Activated CD4-positive, alpha-beta T cell treated with anti-CD3 and anti-CD28 coated beads, Interleukin-2, amount 10 ng/mL, durations not matched to agents 7 days and 5 days (primary cell): ENCODE data around the gene TMEM132C. TPM values are rescaled to one million over a fixed set of nuclear protein-coding genes. Genes with fewer than 3 reads are reported as not detected.
"Not testable (repeated sequence)": the region's sequence is repeated elsewhere in the genome, so short reads cannot be mapped to it uniquely, and the experiment has no call there.

Source experiments
- CTCF ChIA-PET: fragments of 350-600 bp; sonication (Branson Sonifier 250); formaldehyde crosslinking; loops from one replicate; lab custom pipeline; 2021; ENCODE audit warnings: antibody characterized with exemption; lab: Charles Lee
- POLR2A ChIA-PET: fragments of 350-600 bp; sonication (Branson Sonifier 250); formaldehyde crosslinking; loops from one replicate; lab custom pipeline; 2021; ENCODE audit warnings: antibody characterized with exemption; lab: Charles Lee
- DNase-seq: peaks from one replicate; pipeline ENCODE4 v3.0.0-alpha.2; 2020
- H3K27ac Mint-ChIP-seq: one replicate; pipeline ENCODE4 v1.8.0; 2021; ENCODE audit warnings: mild to moderate bottlenecking, moderate library complexity, mixed read lengths
- H3K27me3 Mint-ChIP-seq: one replicate; pipeline ENCODE4 v1.8.0; 2021; ENCODE audit warnings: mixed read lengths
- H3K36me3 Mint-ChIP-seq: one replicate; pipeline ENCODE4 v1.8.0; 2021; ENCODE audit warnings: low read depth, mixed read lengths
- H3K4me1 Mint-ChIP-seq: one replicate; pipeline ENCODE4 v1.8.0; 2021; ENCODE audit warnings: mixed read lengths
- H3K4me3 Mint-ChIP-seq: one replicate; pipeline ENCODE4 v1.8.0; 2021; ENCODE audit warnings: mild to moderate bottlenecking, moderate library complexity, mixed read lengths
- H3K9me3 Mint-ChIP-seq: one replicate; pipeline ENCODE4 v1.8.0; 2021; ENCODE audit warnings: mixed read lengths
- total RNA-seq, 2 experiments: library from RNA; stranded (reverse); gene quantifications; one replicate each; pipeline ENCODE4 v1.2.3, GENCODE V29; 2021

TMEM132C gene
- not detected for total RNA-seq

DNA sequence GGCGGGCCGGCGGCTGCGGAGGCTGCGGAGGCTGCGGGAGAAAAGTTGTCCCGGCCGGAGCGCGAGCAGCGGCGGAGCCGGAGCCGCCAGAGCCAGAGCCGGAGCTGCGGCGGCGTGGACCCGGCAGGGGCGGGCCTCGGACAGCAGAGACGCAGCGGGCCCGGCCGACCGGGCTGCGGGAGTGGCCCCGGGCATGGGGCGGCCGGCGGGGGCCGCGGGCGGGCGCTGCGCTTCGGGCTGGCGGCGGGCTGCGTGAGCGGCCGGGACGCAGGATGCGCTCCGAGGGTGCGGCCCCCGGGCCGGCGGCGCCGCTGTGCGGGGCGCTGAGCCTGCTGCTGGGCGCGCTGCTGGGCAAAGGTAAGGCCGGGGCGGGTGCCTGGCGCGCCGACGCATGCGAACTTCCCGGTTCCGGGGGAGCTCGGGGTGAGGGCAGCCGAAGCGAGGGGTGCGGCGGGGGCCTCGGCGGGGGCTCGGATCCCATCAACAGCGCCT is at the start of gene TMEM132C:
TMEM132C (plus strand) TSS at position 40 of the 492 bp plus-strand sequence; CDS start at position 273, 233 bp downstream.
- H3K27ac Mint-ChIP-seq, result no peak within 1 kb of the TSS
- ChIA-PET POLR2A (no interaction called here), CTCF (no interaction called here)
- H3K9me3 Mint-ChIP-seq, result peaks cover 2% of the 10 kb centered on the region
- no peak for DNase-seq
- H3K4me3 Mint-ChIP-seq, result no peak within 1 kb of the TSS
- no peaks in the 10 kb centered on the region for H3K4me1 Mint-ChIP-seq
- no peaks in the 10 kb centered on the region for H3K36me3 Mint-ChIP-seq
- peaks cover 35% of the 10 kb centered on the region for H3K27me3 Mint-ChIP-seq

DNA sequence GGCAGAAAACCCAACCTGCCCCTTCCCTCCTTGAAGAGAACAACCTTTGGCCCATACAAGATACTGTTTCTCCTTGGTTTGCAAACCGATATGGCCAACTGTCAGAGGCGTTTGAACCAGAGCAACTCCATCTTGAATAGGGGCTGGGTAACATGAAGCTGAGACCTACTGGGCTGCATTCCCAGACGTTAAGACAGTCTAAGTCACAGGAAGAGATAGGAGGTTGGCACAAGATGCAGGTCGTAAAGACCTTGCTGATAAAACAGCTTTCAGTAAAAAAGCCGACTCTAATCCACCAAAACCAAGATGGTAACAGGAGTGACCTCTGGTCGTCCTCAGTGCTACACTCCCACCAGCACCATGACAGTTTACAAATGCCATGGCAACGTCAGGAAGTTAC is 42.7 kb upstream of the TMEM132C start:
- no peak overlapping the region for H3K4me3 Mint-ChIP-seq
- no peaks in the 10 kb centered on the region for H3K36me3 Mint-ChIP-seq
- H3K9me3 Mint-ChIP-seq, result peaks cover 6% of the 10 kb centered on the region
- no peak overlapping the region for H3K27ac Mint-ChIP-seq
- CTCF ChIA-PET, result no interaction called here
- H3K4me1 Mint-ChIP-seq, result no peaks in the 10 kb centered on the region
- no peaks in the 10 kb centered on the region for H3K27me3 Mint-ChIP-seq
- DNase-seq, result no peak
- POLR2A ChIA-PET, result no interaction called here

- ChIA-PET POLR2A (no interaction called here), CTCF (no interaction called here)
- no peak overlapping the region for H3K27ac Mint-ChIP-seq
- no peak for DNase-seq
- H3K9me3 Mint-ChIP-seq, result peaks cover 6% of the 10 kb centered on the region
- no peaks in the 10 kb centered on the region for H3K4me1 Mint-ChIP-seq
- H3K27me3 Mint-ChIP-seq, result no peaks in the 10 kb centered on the region
- no peaks in the 10 kb centered on the region for H3K36me3 Mint-ChIP-seq
- no peak overlapping the region for H3K4me3 Mint-ChIP-seq
These were observed 38.4 kb upstream of the TMEM132C start for GRCh38 chr12:128228581-128228980.

DNA sequence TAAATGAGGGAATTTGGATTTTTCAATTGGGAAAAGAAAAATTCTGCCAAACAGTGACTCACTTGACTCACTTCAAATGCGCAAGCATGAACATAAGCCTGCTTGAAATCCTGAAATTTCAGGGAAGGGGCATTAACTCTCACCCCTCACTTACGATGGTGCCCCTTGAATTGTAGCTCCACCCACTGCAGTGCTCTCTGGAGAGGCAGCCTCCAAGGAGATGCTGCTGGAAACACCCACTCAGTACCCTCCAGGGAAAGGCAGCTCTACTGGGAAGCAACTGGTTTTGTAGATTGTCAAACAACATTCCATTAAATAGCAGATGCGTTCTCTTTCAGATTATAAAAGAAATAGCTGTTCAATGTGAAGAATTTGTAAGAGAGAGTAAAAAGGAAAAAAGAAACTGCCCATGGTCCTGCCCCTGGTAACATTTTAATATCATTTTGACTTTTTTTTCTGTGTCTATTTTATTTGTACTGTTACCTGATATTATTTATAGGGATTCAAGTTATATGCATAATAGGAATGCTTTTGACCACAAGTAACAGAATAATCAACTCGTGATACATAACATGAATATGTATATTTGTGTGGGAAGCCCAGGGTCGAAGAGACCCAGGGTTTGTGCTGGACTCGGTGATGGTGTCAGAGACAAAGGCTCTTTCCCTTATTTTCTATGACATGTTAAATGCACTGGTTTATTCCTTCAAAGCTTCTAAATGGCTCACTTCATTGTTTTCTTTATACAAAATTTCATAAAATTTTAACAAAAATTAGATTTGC is 31.1 kb upstream of the TMEM132C start:
- no peaks in the 10 kb centered on the region for H3K36me3 Mint-ChIP-seq
- H3K4me1 Mint-ChIP-seq, result no peaks in the 10 kb centered on the region
- no peak for DNase-seq
- H3K27ac Mint-ChIP-seq, result no peak overlapping the region
- no peaks in the 10 kb centered on the region for H3K27me3 Mint-ChIP-seq
- POLR2A ChIA-PET, result no interaction called here
- no peak overlapping the region for H3K4me3 Mint-ChIP-seq
- peaks cover 7% of the 10 kb centered on the region for H3K9me3 Mint-ChIP-seq
- CTCF ChIA-PET, result no interaction called here

DNA sequence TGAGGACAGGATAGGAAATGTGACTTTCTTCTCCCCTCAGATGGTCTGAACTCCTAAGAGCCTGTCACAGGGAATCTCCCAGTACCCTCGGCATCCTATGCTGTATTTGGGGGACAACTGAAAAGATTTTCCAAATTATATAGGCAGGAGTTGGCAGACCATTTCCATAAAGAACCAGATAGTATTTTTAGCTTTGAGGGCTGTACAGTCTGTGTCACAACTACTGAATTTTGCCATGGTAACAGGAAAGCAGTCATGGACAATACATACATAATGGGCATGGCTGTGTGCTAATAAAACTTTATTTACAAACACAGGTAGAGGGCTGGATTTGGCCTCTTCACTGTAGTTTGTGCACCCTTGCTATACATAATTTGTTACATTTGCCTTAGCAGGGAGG is 30.4 kb upstream of the TMEM132C start:
- ChIA-PET CTCF (no interaction called here), POLR2A (no interaction called here)
- H3K36me3 Mint-ChIP-seq, result no peaks in the 10 kb centered on the region
- no peak overlapping the region for H3K27ac Mint-ChIP-seq
- no peaks in the 10 kb centered on the region for H3K4me1 Mint-ChIP-seq
- no peaks in the 10 kb centered on the region for H3K27me3 Mint-ChIP-seq
- no peak for DNase-seq
- peaks cover 5% of the 10 kb centered on the region for H3K9me3 Mint-ChIP-seq
- no peak overlapping the region for H3K4me3 Mint-ChIP-seq

- ChIA-PET CTCF (no interaction called here), POLR2A (interaction anchor here (0.6 kb wide), 1 partner anchor 21 kb away, joined by 3 read pairs; no protein-coding TSS in a partner anchor)
- Mint-ChIP-seq H3K4me3 (no peak overlapping the region), H3K36me3 (no peaks in the 10 kb centered on the region), H3K9me3 (peaks cover 5% of the 10 kb centered on the region), H3K4me1 (no peaks in the 10 kb centered on the region), H3K27ac (no peak overlapping the region), H3K27me3 (no peaks in the 10 kb centered on the region)
- DNase-seq, result no peak
These were observed 26.2 kb upstream of the TMEM132C start for GRCh38 chr12:128240745-128241144.

- H3K9me3 Mint-ChIP-seq, result peaks cover 8% of the 10 kb centered on the region
- DNase-seq, result no peak
- H3K4me3 Mint-ChIP-seq, result no peak overlapping the region
- no peaks in the 10 kb centered on the region for H3K36me3 Mint-ChIP-seq
- no peak overlapping the region for H3K27ac Mint-ChIP-seq
- H3K4me1 Mint-ChIP-seq, result no peaks in the 10 kb centered on the region
- no peaks in the 10 kb centered on the region for H3K27me3 Mint-ChIP-seq
- ChIA-PET CTCF (no interaction called here), POLR2A (no interaction called here)
These were observed 21.8 kb upstream of the TMEM132C start for GRCh38 chr12:128245121-128245520.

DNA sequence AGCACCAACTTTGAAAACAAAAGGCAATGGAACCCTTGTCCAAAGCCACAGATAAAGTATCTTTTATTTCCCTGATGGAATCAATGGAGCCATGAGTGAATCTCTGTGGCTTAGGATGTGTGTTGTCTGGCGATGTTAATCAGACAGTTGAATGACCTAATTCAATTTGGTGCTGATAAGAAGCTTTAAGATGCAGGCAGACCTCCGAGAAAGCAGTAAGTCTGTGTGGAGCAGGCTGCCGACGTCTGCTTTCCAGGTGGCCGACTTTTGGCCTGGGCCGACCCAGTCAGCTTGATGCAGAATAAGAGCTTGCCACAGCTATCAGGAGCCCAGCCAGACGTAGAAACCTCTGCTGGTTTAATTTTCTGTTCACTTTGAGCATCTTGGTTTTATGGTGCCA is 21.1 kb upstream of the TMEM132C start:
- Mint-ChIP-seq H3K27me3 (no peaks in the 10 kb centered on the region), H3K27ac (no peak overlapping the region), H3K9me3 (peaks cover 8% of the 10 kb centered on the region), H3K36me3 (no peaks in the 10 kb centered on the region), H3K4me1 (no peaks in the 10 kb centered on the region), H3K4me3 (no peak overlapping the region)
- CTCF ChIA-PET, result no interaction called here
- DNase-seq, result no peak
- POLR2A ChIA-PET, result no interaction called here

DNA sequence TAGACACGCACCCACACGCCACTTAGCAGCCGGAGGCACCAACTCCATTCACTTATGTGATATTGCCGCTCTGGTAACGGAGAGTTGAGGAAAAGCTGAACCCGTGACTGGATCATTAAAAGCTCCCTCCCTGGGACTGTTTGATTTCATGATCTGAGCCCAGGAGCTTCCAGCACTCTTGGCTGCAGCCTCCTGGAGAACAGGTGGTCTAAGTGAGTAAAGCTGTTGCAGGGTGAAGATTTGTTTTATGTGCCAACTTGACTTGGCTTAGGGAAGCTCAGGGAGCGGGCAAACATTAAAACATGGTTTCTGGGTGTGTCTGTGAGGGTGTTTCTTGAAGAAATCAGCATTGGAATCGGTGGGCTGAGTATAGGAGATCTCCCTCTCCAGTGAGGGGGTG is 16.9 kb upstream of the TMEM132C start:
- DNase-seq, result no peak
- Mint-ChIP-seq H3K4me3 (no peak overlapping the region), H3K4me1 (no peaks in the 10 kb centered on the region), H3K27me3 (no peaks in the 10 kb centered on the region), H3K36me3 (no peaks in the 10 kb centered on the region), H3K27ac (no peak overlapping the region), H3K9me3 (peaks cover 11% of the 10 kb centered on the region)
- ChIA-PET CTCF (no interaction called here), POLR2A (no interaction called here)

DNA sequence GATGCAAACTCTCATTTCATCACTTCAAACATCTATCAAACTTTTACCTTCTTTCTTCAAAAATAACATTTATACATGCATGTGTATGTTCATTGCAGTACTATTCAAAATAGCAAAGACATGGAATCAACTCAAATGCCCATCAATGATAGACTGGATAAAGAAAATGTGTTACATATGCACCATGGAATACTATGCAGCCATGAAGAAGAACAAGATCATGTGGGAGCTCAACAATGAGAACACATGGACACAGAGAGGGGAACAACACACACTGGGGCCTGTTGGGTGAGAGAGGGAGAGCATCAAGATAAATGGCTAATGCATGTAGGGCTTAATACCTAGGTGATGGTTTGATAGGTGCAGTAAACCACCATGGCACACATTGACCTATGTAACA is 13.1 kb upstream of the TMEM132C start:
- H3K27ac Mint-ChIP-seq, H3K9me3 Mint-ChIP-seq, CTCF ChIA-PET, H3K36me3 Mint-ChIP-seq, POLR2A ChIA-PET, H3K4me1 Mint-ChIP-seq, H3K27me3 Mint-ChIP-seq, H3K4me3 Mint-ChIP-seq, DNase-seq: not testable (repeated sequence)

DNA sequence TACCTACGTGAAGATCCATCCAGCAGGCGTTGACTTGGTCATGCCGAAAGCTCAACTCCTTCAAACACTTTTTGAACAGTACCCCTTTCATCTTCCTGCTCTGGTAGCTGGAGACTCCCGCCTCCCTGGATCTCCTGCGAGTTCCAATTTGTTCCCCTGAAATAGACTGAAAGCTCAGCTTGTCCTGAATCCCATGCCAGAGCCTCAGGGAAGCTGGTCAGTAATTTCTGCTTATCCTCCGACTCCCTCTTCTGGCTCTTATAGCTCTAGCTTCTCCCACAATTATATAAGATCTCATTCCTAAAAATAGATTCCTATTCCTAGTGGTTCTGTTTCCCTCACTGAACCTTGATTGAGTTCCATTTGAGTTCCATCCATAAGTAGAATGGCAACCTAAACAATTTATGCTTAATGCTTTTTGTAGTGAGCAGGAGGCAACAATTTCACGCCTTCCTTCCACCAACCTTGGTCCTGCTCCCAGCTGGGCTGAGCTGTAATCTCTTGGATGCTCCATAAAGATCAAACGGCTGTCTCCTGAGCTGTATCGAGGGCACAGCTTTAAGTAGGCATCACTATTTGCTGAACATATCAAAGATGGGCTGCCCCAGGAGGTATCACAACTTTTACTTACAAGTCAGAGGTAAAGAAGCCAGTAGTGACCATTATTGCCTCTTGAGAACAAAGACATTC is 8.0 kb upstream of the TMEM132C start:
- Mint-ChIP-seq H3K27me3 (no peaks in the 10 kb centered on the region), H3K27ac (no peak overlapping the region), H3K9me3 (peaks cover under 1% of the 10 kb centered on the region), H3K4me3 (no peak overlapping the region), H3K4me1 (no peaks in the 10 kb centered on the region), H3K36me3 (no peaks in the 10 kb centered on the region)
- ChIA-PET CTCF (interaction anchor here (0.5 kb wide), 1 partner anchor 1555 kb away, joined by 3 read pairs; no protein-coding TSS in a partner anchor), POLR2A (no interaction called here)
- DNase-seq, result no peak

DNA sequence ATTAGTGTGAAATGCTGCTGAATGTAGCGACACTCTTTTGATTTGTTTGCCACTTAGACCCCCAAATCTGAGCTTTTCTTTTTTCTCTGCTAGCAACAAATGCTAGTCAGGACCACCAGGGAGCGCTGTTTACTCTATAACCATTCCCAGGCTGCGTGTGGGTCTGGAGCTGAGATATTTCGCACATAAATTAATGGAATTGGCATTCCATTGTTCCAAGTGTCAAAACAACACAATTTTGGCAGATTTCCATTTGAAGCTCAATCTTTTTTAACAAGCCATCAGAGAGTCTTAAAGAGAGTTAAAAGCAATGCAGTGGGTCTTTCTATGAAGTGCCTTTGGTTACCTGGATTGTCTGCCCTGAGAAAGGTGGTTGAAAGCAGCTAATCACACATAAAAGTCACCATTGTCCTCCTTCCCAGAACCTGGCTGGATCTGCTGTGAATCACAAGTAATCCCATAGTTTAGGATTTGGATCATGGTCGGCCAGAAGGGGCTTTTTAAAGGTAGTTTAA is 7.4 kb upstream of the TMEM132C start:
- POLR2A ChIA-PET, result no interaction called here
- H3K27me3 Mint-ChIP-seq, result peaks cover under 1% of the 10 kb centered on the region
- H3K9me3 Mint-ChIP-seq, result peaks cover 2% of the 10 kb centered on the region
- no peaks in the 10 kb centered on the region for H3K36me3 Mint-ChIP-seq
- no peaks in the 10 kb centered on the region for H3K4me1 Mint-ChIP-seq
- H3K27ac Mint-ChIP-seq, result no peak overlapping the region
- peak; percentile 6 for DNase-seq
- CTCF ChIA-PET, result no interaction called here
- H3K4me3 Mint-ChIP-seq, result no peak overlapping the region

DNA sequence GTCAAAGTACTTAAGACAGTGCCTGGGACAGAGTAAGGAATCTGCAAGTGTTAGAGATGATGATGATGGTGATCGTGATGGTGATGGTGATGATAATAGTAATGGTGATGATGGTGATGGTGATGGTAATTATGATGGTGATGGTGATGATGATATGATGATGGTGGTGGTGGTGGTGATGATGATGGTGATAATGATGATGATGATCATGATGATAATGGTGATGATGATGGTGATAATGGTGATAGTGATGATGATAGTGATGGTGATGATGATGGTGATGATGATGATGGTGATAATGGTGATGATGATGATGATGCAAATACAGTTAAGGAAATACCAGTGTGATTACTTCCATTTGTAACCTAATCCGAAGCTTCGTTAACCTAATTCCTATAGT is 5.2 kb upstream of the TMEM132C start:
- peaks cover 2% of the 10 kb centered on the region for H3K9me3 Mint-ChIP-seq
- ChIA-PET POLR2A (no interaction called here), CTCF (no interaction called here)
- no peak overlapping the region for H3K4me3 Mint-ChIP-seq
- no peak overlapping the region for H3K27ac Mint-ChIP-seq
- no peak for DNase-seq
- H3K36me3 Mint-ChIP-seq, result no peaks in the 10 kb centered on the region
- H3K4me1 Mint-ChIP-seq, result no peaks in the 10 kb centered on the region
- peaks cover 16% of the 10 kb centered on the region for H3K27me3 Mint-ChIP-seq
